MCF 10A (cell line): ENCODE results near the gene ZMYM4. TPM values are rescaled to one million over a fixed set of nuclear protein-coding genes. Genes with fewer than 3 reads are reported as not detected.
A peak's percentile ranks its signal among the peaks of the same experiment; 100 is the strongest.
"Not testable (repeated sequence)": the region's sequence is repeated elsewhere in the genome, so short reads cannot be mapped to it uniquely, and the experiment has no call there.

Source experiments
- BruUV-seq: library from RNA; stranded (reverse); fragments of 400-500 nt; replicated peaks from 2 replicates; lab custom pipeline; 2021; lab: Mats Ljungman, UMichigan
- CTCF ChIA-PET: fragments of 300-600 bp; sonication (Branson Sonifier 250); formaldehyde crosslinking; extraction: SDS; loops from one replicate; lab custom pipeline; 2021; ENCODE audit warnings: antibody characterized with exemption, inconsistent platforms; lab: Yijun Ruan, JAX
- POLR2A ChIA-PET: fragments of 300-600, 350-650 bp; sonication (Branson Sonifier 250); formaldehyde crosslinking; extraction: SDS; loops from one replicate; lab custom pipeline; 2020; ENCODE audit warnings: antibody characterized with exemption, inconsistent platforms; lab: Yijun Ruan, JAX
- DNase-seq: peaks from one replicate; pipeline ENCODE4 v3.0.0-alpha.2; 2018; ENCODE audit not compliant: unreplicated experiment
- H3K27ac Mint-ChIP-seq: one replicate; pipeline ENCODE4 v1.8.0; 2022; ENCODE audit warnings: mild to moderate bottlenecking, low read depth, mixed read lengths; ENCODE audit not compliant: unreplicated experiment
- H3K27me3 Mint-ChIP-seq: one replicate; pipeline ENCODE4 v1.8.0; 2022; ENCODE audit warnings: mixed read lengths; ENCODE audit not compliant: insufficient read depth, unreplicated experiment
- H3K36me3 Mint-ChIP-seq: one replicate; pipeline ENCODE4 v1.8.0; 2022; ENCODE audit warnings: mild to moderate bottlenecking, moderate library complexity, mixed read lengths; ENCODE audit not compliant: insufficient read depth, unreplicated experiment
- H3K4me1 Mint-ChIP-seq: one replicate; pipeline ENCODE4 v1.8.0; 2022; ENCODE audit warnings: mixed read lengths; ENCODE audit not compliant: insufficient read depth, unreplicated experiment
- H3K4me3 Mint-ChIP-seq: one replicate; pipeline ENCODE4 v1.8.0; 2022; ENCODE audit warnings: mild to moderate bottlenecking, moderate library complexity, mixed read lengths; ENCODE audit not compliant: unreplicated experiment
- H3K9me3 Mint-ChIP-seq: one replicate; pipeline ENCODE4 v1.8.0; 2022; ENCODE audit warnings: mixed read lengths; ENCODE audit not compliant: unreplicated experiment
- CTCF ChIP-seq: fragments of 200-600 bp; IDR thresholded peaks from one replicate; pipeline ENCODE4 v1.8.0; 2022; ENCODE audit warnings: antibody characterized with exemption, mild to moderate bottlenecking; ENCODE audit not compliant: unreplicated experiment
- intact Hi-C: fragments of 100-400 bp; cut with micrococcal nuclease; formaldehyde crosslinking; loops from 2 replicates; pipeline ENCODE4 v1.14.1; 2022
- total RNA-seq: library from RNA; stranded (reverse); gene quantifications from 2 replicates; pipeline ENCODE4 v1.2.3, GENCODE V29; 2022

The ZMYM4 gene
- total RNA-seq, 1 experiment from 2014 or later = 62.0 TPM

GRCh38 chr1:35320937-35321336 is 52.4 kb downstream of the ZMYM4 start:
- no peaks in the 10 kb centered on the region for H3K9me3 Mint-ChIP-seq
- no TSS peak for BruUV-seq
- DNase-seq = no peak
- POLR2A ChIA-PET = no interaction called here
- intact Hi-C loops = no loop called here
- H3K4me1 Mint-ChIP-seq = peaks cover 22% of the 10 kb centered on the region
- H3K27me3 Mint-ChIP-seq = no peaks in the 10 kb centered on the region
- peaks cover 44% of the 10 kb centered on the region for H3K36me3 Mint-ChIP-seq
- CTCF ChIA-PET = interaction anchor here (0.5 to 1.0 kb wide), 4 partner anchors 21 to 164 kb away, joined by 3 to 4 read pairs (median 3); no protein-coding TSS in a partner anchor
- TF ChIP-seq CTCF = no peak
- no peak overlapping the region for H3K4me3 Mint-ChIP-seq
- H3K27ac Mint-ChIP-seq = peak overlapping the region; percentile 35

DNA sequence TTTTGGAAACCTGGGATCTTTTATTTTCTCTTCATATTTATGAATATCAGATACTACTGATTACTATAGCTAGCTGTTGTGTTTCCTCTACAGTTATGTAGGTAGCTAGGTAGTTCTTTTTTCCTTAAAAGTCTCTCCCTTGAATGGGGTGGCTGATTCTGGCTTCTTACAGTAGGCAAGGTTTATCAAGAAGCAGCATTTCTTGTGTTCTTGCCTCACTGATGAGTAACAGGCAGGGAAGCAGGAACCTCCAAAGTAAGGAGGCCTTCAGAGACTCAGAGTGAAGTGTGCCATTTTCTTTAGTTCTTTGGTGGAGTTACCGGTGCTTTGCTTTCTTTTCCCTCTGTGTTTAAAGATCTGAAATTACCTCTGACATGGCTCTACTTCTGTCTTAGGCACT is 56.0 kb downstream of the ZMYM4 start:
- CTCF ChIA-PET = interaction anchor here (0.7 kb wide), 1 partner anchor 141 kb away, joined by 4 read pairs; no protein-coding TSS in a partner anchor
- no peak overlapping the region for H3K4me3 Mint-ChIP-seq
- no peak for TF ChIP-seq CTCF
- no peaks in the 10 kb centered on the region for H3K27me3 Mint-ChIP-seq
- DNase-seq = peak; percentile 23
- H3K4me1 Mint-ChIP-seq = peaks cover 22% of the 10 kb centered on the region
- POLR2A ChIA-PET = interaction anchor here (0.9 to 1.2 kb wide), 3 partner anchors 9 to 14 kb away, joined by 3 read pairs; no protein-coding TSS in a partner anchor
- BruUV-seq = no TSS peak
- intact Hi-C loops = no loop called here
- no peaks in the 10 kb centered on the region for H3K9me3 Mint-ChIP-seq
- peak overlapping the region; percentile 49 for H3K27ac Mint-ChIP-seq
- peaks cover 32% of the 10 kb centered on the region for H3K36me3 Mint-ChIP-seq

GRCh38 chr1:35326246-35326866 is 57.8 kb downstream of the ZMYM4 start:
- no peak for TF ChIP-seq CTCF
- DNase-seq = no peak
- no peaks in the 10 kb centered on the region for H3K9me3 Mint-ChIP-seq
- no peak overlapping the region for H3K27ac Mint-ChIP-seq
- H3K36me3 Mint-ChIP-seq = peaks cover 29% of the 10 kb centered on the region
- POLR2A ChIA-PET = interaction anchor here (0.7 kb wide), 1 partner anchor 412 kb away, joined by 3 read pairs; no protein-coding TSS in a partner anchor
- peaks cover 13% of the 10 kb centered on the region for H3K4me1 Mint-ChIP-seq
- CTCF ChIA-PET = no interaction called here
- no peaks in the 10 kb centered on the region for H3K27me3 Mint-ChIP-seq
- no peak overlapping the region for H3K4me3 Mint-ChIP-seq
- intact Hi-C loops = no loop called here
- TSS peak; percentile 16 for BruUV-seq

DNA sequence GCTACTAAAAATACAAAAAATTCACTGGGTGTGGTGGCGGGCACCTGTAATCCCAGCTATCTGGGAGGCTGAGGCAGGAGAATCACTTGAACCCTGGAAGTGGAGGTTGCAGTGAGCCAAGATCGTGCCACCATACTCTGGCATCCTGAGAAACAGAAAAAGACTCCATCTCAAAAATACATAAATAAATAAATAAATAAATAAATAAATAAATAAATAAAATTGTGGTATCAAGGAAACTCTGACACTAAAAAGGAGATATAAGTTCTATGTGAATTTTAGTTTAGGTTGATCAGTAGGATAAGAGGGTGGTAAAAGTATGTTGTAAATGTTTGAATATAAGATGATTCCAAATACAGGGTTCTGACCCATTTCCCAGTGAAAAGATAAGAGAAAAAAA is 63.1 kb downstream of the ZMYM4 start:
- H3K9me3 Mint-ChIP-seq, POLR2A ChIA-PET, BruUV-seq: not testable (repeated sequence)

More for the DNA sequence above, 63.1 kb downstream of the ZMYM4 start:
- H3K4me1 Mint-ChIP-seq, H3K4me3 Mint-ChIP-seq, H3K27me3 Mint-ChIP-seq, H3K27ac Mint-ChIP-seq, DNase-seq, intact Hi-C loops, CTCF ChIA-PET: not testable (repeated sequence)
- H3K36me3 Mint-ChIP-seq = peaks cover 33% of the 10 kb centered on the region
